Ramos (cell line): ENCODE measurements around the gene ACTA2.

ENCODE experiments used
- in situ Hi-C: fragments of 300-500 bp; cut with MboI; formaldehyde crosslinking; loops from one replicate; pipeline ENCODE4 v1.14.3; 2022; ENCODE audit warnings: low sequenced_read_pairs; ENCODE audit not compliant: unreplicated experiment

Gene ACTA2

GRCh38 chr10:88952647-88953111, at the start of gene ACTA2:
ACTA2 (minus strand) TSS chr10:88952773; CDS start chr10:88948930, 3,843 bp downstream.
- in situ Hi-C loops, result no loop called here

GRCh38 chr10:89001729-89002072, 49.1 kb upstream of the ACTA2 start:
- in situ Hi-C loops, result no loop called here

- in situ Hi-C loops, result no loop called here
Measured at GRCh38 chr10:89001024-89001728, 48.6 kb upstream of the ACTA2 start.

DNA sequence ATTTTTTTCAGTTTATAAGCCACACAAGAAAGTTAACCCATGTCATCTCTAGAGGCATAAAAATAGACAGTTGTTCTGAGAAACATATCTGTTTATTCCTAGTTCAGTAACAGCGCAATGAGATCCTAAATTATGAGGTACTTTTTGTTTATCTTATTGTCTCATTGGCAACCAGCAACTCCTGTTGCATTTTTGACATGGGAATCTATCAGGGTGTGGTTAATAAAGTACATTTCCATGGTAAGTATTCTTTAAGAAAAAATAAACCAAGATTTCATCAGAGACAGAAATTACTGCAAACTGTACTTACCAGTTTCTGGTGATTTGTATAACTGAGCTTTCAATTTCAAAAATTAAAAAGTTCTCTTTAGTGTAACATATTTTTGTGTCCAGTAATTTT, 47.1 kb upstream of the ACTA2 start:
- in situ Hi-C loops, result loop anchor here (25.0 kb wide), 1 partner anchor 1162 kb away; no protein-coding TSS in a partner anchor

DNA sequence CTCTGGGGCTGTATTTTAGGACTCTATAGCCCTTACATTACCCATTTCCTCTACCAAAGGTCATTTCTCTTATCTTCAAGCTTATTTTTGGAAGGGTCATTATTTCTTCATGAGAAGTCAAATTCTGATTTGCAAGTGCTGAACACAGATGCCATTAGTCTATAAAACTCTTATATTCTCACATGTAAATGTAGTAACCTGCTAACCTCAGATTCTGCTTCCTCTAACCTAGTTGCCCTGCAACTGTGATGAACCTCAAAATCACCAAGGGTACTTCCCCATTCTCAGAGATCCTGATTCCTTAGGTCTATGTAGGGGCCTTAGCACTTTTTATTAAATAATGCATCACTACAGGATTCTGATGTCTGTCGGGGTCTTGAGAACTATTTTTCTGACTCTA, 44.4 kb upstream of the ACTA2 start:
- in situ Hi-C loops, result loop anchor here (25.0 kb wide), 1 partner anchor 1160 kb away; no protein-coding TSS in a partner anchor

- in situ Hi-C loops, result loop anchor here (25.0 kb wide), 1 partner anchor 1158 kb away; no protein-coding TSS in a partner anchor
Measured at GRCh38 chr10:88995156-88995876, 42.7 kb upstream of the ACTA2 start.

DNA sequence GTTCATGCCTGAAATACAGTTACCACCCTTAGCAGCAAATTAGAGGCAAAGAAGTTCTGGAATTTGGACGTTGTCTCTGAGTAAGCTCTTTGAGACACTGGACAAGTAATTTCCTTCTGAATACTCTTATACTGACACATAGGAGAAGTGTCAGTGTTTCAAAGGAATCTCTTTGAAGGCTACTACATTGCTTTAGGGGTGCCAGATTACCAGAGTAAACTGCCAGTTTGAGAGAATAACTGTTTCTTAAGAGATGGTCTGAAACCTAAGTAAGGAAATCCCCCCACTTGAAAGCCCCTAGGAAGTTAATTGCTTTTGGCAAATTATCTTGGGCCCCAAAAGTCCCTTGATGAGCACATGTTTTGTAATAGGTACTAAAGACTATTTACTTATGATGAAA, 41.4 kb upstream of the ACTA2 start:
- in situ Hi-C loops, result loop anchor here (25.0 kb wide), 1 partner anchor 1157 kb away; no protein-coding TSS in a partner anchor

- in situ Hi-C loops, result loop anchor here (25.0 kb wide), 1 partner anchor 1156 kb away; no protein-coding TSS in a partner anchor
Measured at GRCh38 chr10:88992921-88993524, 40.5 kb upstream of the ACTA2 start.

DNA sequence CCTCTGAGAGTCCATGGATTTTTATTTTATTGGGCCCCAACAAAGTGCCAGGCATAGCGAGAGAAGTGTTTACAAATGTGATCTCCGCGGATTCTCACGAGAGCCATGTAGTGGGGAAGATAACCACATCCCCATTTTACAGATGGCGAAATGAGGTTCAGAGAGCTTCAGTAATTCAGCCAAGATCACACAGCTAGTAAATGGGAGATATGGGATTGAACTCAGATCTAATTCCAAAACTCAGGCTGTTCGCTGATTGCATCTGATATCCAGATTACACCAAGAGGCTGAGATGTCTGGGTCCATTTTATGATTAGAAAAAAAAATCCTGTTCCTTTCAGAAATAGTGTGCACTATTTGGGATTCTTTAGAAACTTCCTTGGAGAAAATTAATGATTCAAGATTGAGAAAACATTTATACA, 39.3 kb upstream of the ACTA2 start:
- in situ Hi-C loops, result loop anchor here (25.0 kb wide), 1 partner anchor 1155 kb away; no protein-coding TSS in a partner anchor

- in situ Hi-C loops, result loop anchor here (25.0 kb wide), 1 partner anchor 1154 kb away; no protein-coding TSS in a partner anchor
Measured at GRCh38 chr10:88991161-88991898, 38.8 kb upstream of the ACTA2 start.

- in situ Hi-C loops, result loop anchor here (25.0 kb wide), 1 partner anchor 1153 kb away; no protein-coding TSS in a partner anchor
Measured at GRCh38 chr10:88990384-88991160, 38.0 kb upstream of the ACTA2 start, which contains the start of gene FAS. FAS (plus strand) TSS chr10:88990798; CDS start chr10:88990877, 79 bp downstream.

DNA sequence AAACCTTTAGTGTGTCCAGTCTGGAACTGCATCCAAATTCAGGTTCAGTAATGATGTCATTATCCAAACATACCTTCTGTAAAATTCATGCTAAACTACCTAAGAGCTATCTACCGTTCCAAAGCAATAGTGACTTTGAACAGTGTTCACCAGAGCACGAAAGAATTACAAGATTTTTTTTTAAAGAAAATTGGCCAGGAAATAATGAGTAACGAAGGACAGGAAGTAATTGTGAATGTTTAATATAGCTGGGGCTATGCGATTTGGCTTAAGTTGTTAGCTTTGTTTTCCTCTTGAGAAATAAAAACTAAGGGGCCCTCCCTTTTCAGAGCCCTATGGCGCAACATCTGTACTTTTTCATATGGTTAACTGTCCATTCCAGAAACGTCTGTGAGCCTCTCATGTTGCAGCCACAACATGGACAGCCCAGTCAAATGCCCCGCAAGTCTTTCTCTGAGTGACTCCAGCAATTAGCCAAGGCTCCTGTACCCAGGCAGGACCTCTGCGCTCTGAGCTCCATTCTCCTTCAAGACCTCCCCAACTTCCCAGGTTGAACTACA, 37.3 kb upstream of the ACTA2 start:
- in situ Hi-C loops, result loop anchor here (25.0 kb wide), 1 partner anchor 1153 kb away; no protein-coding TSS in a partner anchor

- in situ Hi-C loops, result loop anchor here (25.0 kb wide), 1 partner anchor 1152 kb away; no protein-coding TSS in a partner anchor
Measured at GRCh38 chr10:88989423-88989822, 36.9 kb upstream of the ACTA2 start.

GRCh38 chr10:88987840-88988239, 35.3 kb upstream of the ACTA2 start:
- in situ Hi-C loops, result loop anchor here (25.0 kb wide), 1 partner anchor 1151 kb away; no protein-coding TSS in a partner anchor

DNA sequence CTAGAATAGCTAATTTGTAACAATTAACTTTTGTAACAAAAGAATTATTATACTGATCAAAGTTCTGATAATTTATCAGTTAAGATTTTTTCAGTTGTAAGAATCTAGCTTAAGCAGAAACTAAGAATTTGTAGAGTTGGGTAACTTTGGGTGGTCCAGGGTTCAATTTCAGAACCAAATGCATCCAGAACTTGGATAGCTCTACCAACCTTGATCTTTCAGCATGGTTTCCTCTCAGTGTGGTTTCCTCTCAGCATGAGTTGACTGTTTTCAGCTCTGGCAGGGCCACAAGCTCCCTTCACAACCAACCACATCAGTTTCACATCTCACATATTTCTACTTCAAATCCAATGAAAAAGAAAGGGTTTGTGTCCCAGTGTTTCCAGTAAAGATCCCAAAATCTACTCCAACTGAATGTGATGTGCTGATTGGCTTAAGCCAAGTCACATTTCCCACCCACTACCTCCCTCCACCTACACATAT, 34.7 kb upstream of the ACTA2 start:
- in situ Hi-C loops, result loop anchor here (25.0 kb wide), 1 partner anchor 1150 kb away; no protein-coding TSS in a partner anchor

GRCh38 chr10:88986549-88987242, 34.1 kb upstream of the ACTA2 start:
- in situ Hi-C loops, result loop anchor here (25.0 kb wide), 1 partner anchor 1149 kb away; no protein-coding TSS in a partner anchor

DNA sequence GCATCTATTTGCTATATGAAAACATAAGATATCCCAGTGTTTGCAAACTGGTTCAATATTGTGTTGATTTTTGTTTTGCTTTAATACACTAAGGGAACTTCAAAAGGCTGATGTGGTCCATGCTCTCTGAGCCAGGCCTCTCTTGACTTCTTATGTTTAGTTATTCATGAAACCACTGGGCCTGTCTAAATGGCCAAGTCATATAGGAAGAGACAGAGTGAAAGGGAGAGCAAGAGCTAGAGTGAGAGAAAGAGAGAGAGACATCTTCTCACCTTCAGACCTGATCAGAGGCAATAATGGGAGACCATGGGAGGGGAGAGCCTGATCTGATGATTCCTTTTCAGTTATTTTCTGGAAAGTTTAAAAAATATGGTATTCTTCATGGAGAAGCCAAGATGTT, 32.0 kb upstream of the ACTA2 start:
- in situ Hi-C loops, result loop anchor here (25.0 kb wide), 1 partner anchor 1147 kb away; no protein-coding TSS in a partner anchor

GRCh38 chr10:88983939-88984338, 31.4 kb upstream of the ACTA2 start:
- in situ Hi-C loops, result loop anchor here (25.0 kb wide), 1 partner anchor 1147 kb away; no protein-coding TSS in a partner anchor
